Inflammatory macrophage treated with lipopolysaccharide for 4 hours (primary cell): Measurements from ENCODE around the gene HELZ.
"Not testable (repeated sequence)": the region's sequence is repeated elsewhere in the genome, so short reads cannot be mapped to it uniquely, and the experiment has no call there.

Experiments
- DNase-seq: peaks from one replicate; pipeline ENCODE4 v3.0.0-alpha.2; 2020

Gene HELZ

GRCh38 chr17:67044016-67044772 is 200.8 kb downstream of the HELZ start, which contains the start of gene CACNG1:
TSS of gene CACNG1 (plus strand) at chr17:67044554. CDS start at chr17:67044661, 107 bp downstream.
- DNase-seq = no peak

GRCh38 chr17:67043283-67043682 is 201.7 kb downstream of the HELZ start:
- DNase-seq = no peak

GRCh38 chr17:67041941-67042899 is 202.8 kb downstream of the HELZ start:
- DNase-seq = no peak

GRCh38 chr17:67041531-67041930 is 203.5 kb downstream of the HELZ start:
- no peak for DNase-seq

GRCh38 chr17:67041119-67041518 is 203.9 kb downstream of the HELZ start:
- not testable (repeated sequence) for DNase-seq

- no peak for DNase-seq
Observed at GRCh38 chr17:67040652-67041051, 204.3 kb downstream of the HELZ start.

GRCh38 chr17:67038861-67039365 is 206.1 kb downstream of the HELZ start:
- no peak for DNase-seq

GRCh38 chr17:67035131-67036083 is 209.6 kb downstream of the HELZ start:
- DNase-seq = no peak

GRCh38 chr17:67033613-67034012 is 211.4 kb downstream of the HELZ start:
- DNase-seq = no peak

GRCh38 chr17:67032985-67033384 is 212.0 kb downstream of the HELZ start:
- DNase-seq = no peak

GRCh38 chr17:67032382-67032781 is 212.6 kb downstream of the HELZ start:
- no peak for DNase-seq

GRCh38 chr17:67030641-67031040 is 214.4 kb downstream of the HELZ start:
- no peak for DNase-seq

- no peak for DNase-seq
Observed at GRCh38 chr17:67027031-67027628, 217.9 kb downstream of the HELZ start.

GRCh38 chr17:67026341-67026740 is 218.7 kb downstream of the HELZ start:
- DNase-seq = no peak

GRCh38 chr17:67025216-67025792 is 219.7 kb downstream of the HELZ start:
- DNase-seq = no peak

- DNase-seq = no peak
Observed at GRCh38 chr17:67024736-67025135, 220.3 kb downstream of the HELZ start.

- no peak for DNase-seq
Observed at GRCh38 chr17:67022451-67022810, 222.6 kb downstream of the HELZ start.

GRCh38 chr17:67021743-67022450 is 223.1 kb downstream of the HELZ start:
- no peak for DNase-seq

GRCh38 chr17:67021196-67021595 is 223.8 kb downstream of the HELZ start:
- no peak for DNase-seq
